Epidermal melanocyte (primary cell): Measurements from ENCODE around the gene ADRA2B.

Experiments used
- DNase-seq: peaks from one replicate; pipeline ENCODE4 v3.0.0; 2011; ENCODE audit warnings: low spot score; ENCODE audit not compliant: insufficient read length

ADRA2B gene

GRCh38 chr2:96138179-96139145 lies 22.1 kb upstream of the ADRA2B start, which contains the start of gene ASTL:
ASTL (minus strand) TSS chr2:96138502; CDS start chr2:96138436, 66 bp downstream.
- no peak for DNase-seq

DNA sequence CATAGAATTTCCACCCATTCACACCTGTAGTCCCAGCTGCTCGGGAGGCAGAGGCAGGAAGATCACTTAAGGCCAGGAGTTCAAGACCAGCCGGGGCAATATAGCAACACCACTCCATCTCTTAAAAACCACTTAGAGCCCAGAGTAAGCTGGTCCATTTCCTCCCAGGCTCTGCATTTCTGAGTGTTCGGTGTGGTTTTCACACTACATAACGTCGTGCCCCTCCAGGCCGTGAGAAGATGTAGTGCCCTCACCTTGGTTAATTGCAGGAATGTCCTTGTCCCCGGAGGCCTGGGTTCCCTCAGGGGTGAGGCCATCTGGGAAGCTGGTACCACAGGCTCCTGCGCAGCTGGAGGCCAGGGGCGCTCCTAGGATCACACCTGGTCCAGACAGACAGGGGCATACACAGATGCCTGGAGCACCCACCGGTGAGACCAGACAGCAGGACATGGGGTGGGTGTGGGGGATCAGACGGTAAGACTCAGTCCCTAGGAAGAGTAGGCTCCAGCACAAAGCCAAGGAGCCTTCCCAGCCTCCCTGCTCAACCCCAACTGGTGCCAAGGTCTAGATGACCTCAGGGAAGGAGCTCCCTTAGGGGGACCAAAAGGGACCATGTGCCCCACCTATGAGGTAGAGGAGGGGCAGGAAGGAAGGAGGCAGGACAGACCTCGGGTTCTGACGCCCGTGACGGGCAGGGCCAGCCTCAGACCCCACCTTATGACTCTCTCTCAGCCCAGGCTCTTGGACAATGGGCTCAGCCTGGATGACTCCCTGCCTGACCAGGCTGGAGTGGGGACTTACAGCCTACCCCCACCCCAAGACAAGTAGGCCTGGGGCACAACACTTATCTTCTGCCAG lies 21.2 kb upstream of the ADRA2B start:
- DNase-seq, result no peak

DNA sequence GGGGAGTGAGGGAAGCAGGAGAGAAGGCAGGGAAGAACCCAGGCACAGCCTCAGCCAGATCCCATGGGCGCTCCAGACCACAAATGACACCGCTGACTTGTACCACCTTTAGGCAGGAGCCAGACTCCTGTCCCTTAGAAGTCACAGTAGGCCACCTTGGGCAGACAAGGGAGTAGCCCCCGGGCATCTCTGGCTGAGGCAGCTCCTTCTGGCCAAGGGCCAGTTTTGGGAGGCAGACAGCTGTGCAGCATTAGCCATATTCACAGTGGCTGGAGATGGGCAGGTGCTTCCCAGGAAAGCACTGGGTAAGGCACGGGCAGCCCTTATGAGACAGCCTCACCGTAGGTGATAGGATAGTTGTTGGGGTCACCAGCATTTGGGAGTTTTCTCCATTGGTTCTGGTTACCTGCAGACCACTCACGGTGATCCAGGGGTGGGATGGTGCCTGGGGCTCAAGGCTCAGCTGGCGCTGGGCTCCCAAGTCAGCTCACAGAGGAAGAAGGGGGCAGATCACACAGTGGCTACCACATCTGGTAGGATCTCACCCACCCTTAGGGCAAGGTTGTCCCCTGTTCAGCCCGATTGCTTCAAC lies 19.9 kb upstream of the ADRA2B start:
- DNase-seq, result no peak

DNA sequence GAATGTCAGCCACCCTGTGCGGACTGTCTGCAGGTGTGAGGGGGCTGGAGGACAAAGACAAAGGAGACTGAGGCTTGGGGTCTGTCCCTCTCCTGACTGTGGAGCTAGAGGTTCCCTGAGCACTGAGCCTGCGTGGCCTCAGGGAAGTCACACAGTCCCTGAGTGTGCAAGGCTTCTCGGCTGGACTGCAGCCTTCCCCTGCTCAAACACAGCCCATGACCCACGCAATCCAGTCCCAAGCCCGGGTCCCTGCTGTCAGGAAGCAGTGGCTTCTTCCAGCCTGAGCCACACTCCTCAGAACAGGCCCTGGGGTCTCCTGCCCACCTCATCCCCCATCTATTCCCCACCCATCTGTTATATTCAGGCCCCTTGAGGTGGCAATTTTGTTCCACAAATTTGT lies 19.2 kb upstream of the ADRA2B start:
- no peak for DNase-seq

DNA sequence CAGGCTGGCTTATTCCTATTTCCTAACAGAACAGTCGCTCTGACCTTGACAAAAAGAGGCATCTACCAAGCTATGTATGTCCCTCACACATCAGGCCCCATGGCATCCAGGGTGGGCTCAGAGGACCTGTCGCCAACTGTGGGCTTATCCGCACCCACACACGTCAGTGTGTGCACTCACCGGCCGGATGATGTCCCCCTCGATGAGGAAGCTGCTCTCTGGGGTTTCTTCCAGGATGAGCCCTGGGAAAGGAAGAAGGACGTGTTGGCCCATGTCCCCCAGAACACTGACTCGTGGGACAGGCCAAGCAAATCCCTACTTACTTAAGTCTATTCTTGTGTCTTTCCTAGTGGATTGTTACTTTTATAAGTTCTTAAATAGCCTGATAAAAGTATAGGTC lies 18.8 kb upstream of the ADRA2B start:
- no peak for DNase-seq

GRCh38 chr2:96134421-96134820 lies 18.1 kb upstream of the ADRA2B start:
- no peak for DNase-seq

DNA sequence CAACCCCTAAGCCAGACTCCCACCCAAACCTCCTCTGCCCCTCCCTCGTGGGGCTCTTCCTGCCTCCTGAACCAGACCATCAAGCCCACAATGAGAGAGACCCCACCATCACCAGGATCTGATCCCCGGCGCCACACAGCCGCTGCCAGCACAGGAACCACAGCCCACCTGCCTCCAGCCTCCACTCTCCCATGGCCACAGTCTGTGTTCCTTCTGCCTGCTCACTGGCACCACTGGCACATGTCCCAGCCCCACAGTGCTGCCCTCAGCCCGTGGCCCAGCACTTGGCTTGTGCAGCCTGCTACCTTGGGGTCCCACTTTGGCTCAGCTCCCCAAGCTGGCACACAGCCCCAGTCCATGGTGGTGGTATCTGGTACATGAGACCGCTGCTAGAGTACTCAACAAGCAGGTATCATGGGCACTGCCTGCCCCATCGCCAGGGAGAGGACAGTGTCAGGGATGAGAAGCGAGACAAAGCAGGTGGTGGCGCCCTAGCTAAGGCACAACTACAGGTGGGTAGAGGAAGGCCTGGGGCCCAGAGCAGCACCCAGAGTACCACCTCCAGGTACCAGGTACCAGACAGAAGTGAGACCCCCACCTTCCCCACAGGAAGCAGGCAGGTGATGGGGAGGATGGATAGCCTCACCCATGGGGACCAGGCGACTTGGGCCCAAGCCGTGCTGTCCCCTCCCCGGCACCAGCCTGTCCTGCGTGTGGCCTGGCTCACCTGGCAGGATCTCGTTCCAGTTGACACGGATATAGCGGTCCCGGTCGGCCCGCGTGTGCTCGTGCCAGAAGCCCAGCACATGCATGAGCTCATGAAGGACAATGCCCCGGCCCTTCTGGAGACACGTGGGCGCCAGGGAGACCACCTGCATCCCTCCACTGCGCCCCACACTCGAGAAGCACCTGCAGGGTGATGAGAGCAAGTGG lies 15.7 kb upstream of the ADRA2B start:
- DNase-seq, result no peak

- no peak for DNase-seq
Observed at GRCh38 chr2:96131152-96131812, 14.9 kb upstream of the ADRA2B start.

GRCh38 chr2:96130483-96130882 lies 14.1 kb upstream of the ADRA2B start:
- no peak for DNase-seq

- no peak for DNase-seq
Observed at GRCh38 chr2:96129528-96130120, 13.3 kb upstream of the ADRA2B start.

GRCh38 chr2:96128456-96128855 lies 12.1 kb upstream of the ADRA2B start:
- no peak for DNase-seq

GRCh38 chr2:96124406-96125265 lies 8.3 kb upstream of the ADRA2B start:
- DNase-seq, result no peak

GRCh38 chr2:96123936-96124335 lies 7.6 kb upstream of the ADRA2B start:
- no peak for DNase-seq

DNA sequence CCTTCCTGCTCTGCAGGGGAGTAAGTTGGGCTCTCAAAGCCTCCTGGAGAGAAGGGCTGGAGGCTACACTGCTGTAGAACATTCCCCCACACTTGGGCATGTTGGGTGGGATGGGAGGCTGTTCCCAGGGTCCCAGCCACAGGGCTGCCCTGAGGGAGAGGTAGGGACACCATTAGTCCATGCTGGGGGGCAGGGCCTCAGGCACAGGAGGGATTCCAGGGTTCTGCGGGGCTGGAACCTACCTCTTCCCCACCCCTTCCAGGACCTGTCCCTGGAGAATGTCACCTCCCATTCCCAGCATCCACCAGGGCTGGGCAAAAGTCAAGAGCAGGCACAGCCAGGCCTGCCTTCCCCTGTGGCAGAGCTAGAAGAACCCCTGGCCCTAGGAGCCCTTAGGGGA lies 6.9 kb upstream of the ADRA2B start:
- DNase-seq, result no peak

DNA sequence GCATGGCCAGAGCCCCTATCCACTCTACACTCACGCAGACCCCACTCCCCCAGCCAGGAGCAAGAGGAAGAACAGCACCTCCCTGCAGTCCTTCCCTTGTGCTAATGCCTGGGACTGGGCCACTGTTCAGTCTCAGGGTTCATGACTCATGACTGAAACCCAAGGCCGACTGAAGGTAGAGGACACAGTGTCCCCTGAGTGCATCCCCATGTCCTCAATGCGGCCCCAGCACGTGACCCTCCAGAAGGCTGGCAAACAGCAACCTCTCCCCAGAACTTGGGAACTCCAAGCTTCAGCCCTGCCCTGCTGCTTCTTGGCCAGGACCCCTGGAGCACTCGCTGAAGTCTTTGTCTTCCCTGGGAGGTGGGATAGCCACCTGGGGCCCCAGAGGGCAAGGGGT lies 6.0 kb upstream of the ADRA2B start:
- no peak for DNase-seq

DNA sequence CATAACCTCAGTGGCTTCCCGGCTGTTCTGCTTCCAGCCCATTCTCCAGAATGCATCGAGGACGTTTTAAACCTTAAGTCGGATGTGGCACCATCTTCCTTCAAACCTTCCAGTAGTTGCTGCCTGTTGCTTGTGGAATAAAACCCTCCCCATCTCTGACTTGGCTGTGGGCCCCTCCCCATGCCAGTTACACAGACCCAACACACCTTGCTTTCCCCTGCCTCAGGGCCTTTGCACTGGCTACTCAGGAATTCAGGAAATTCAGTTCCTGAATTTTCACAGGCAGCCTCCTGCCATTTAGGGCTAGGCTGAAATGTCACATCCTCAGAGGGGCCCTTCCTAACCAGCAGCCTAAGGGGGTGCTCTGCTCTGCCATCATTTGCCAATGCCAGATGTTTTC lies 5.0 kb upstream of the ADRA2B start:
- DNase-seq, result no peak

DNA sequence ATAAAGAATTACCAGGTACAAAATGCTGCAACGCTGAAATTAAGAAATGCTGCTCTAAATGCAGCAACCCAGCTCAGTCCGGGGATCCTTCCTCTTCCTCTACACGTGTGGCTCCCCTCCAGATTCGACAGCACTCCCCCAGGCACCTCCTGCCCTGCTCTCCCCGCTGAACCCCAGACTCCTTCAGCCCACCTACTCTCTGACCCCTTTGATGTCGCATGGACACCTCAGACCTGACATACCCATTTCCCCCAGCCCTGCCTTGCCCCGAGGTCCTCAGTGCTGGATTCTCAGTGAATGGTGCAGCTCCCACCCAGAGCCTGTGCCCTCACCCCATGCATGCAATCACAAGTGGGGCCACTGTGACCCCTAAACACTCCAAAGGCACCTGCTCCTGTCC lies 4.6 kb upstream of the ADRA2B start:
- no peak for DNase-seq

DNA sequence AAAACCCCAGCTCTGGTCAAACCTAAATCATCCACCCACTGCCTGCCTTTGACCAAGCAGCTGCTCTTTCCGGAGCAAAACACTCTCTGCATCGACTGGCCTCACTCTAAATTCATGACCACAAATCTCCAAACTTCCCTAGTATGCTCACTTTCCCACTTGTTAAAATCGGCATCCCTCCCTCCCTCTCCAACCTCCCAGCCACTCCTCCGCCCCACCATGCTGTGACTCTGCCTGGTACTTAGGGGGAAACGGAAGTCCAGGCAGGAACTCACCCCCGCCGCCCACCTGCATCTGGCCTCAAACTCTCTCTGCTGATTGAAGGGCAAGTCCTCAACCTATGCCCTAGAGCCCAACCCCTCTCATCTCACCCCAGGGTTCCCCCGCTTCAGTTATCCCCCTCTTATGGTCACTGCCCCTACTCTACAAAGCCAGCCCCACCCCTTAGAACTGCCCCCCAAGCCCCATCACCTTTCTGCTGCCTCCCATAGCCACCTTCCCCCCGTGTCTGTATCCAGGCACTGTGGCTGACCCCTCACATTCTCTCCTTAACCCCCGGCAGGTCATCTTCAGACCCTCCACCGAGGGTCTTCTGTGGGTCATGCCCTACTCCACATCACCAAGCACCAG lies 3.8 kb upstream of the ADRA2B start:
- no peak for DNase-seq
